ENCODE measurements around the gene MECR. TPM values are rescaled to one million over a fixed set of nuclear protein-coding genes. Genes with fewer than 3 reads are reported as not detected.

The MECR gene
- total RNA-seq, 1 experiment from 2014 or later = 42.9 TPM

- ChIA-PET POLR2A (no interaction called here), CTCF (interaction anchor here (0.8 to 2.1 kb wide), 7 partner anchors 9 to 320 kb away, joined by 3 to 25 read pairs (median 5); partner anchors contain the start of gene SRSF4), RAD21 (ENCODE audit: low non-redundant PET in 1 of 2, low total read pairs in 2 of 2, uncharacterized antibody in 2 of 2, unreplicated experiment in 2 of 2) (interaction anchor here in 1 of 2 experiments (1.5 kb wide), 1 partner anchor 316 kb away, joined by 5 read pairs; no protein-coding TSS in a partner anchor)
- H3K27me3 ChIP-seq (ENCODE audit: insufficient read depth, low read length) = no peaks in the 10 kb centered on the region
- no peaks in the 10 kb centered on the region for H3K9me2 ChIP-seq (ENCODE audit: insufficient read depth)
- intact Hi-C loops (cut with micrococcal nuclease) = loop anchor here (1.0 kb wide), 1 partner anchor 315 kb away; no protein-coding TSS in a partner anchor
- no peak overlapping the region for H2AFZ ChIP-seq (ENCODE audit: low read depth, low read length, poor library complexity, severe bottlenecking)
- no TSS peak for BruUV-seq (replicated peaks)
- peak; percentile 76 for TF ChIP-seq RAD21 (IDR thresholded peaks at IDR 0.05; ENCODE audit: low read depth)
- no peak for TF ChIP-seq SRF (IDR thresholded peaks at IDR 0.05; ENCODE audit: low read depth)
- peak; percentile 60 to 67 (median 60) for TF ChIP-seq CTCF (IDR thresholded peaks at IDR 0.05 in 2 of 3, conservative IDR thresholded peaks at IDR 0.05 in 1 of 3; ENCODE audit: borderline replicate concordance in 1 of 3, insufficient read depth in 1 of 3, low read depth in 2 of 3, low read length in 2 of 3)
- TF ChIP-seq YY1 (IDR thresholded peaks at IDR 0.05; ENCODE audit: extremely low read depth, insufficient replicate concordance, low read depth, low read length) = peak; percentile 28
- H3K36me3 ChIP-seq (ENCODE audit: control insufficient read depth in 1 of 2, insufficient read depth in 2 of 2, low read length in 2 of 2) = peaks cover 12 to 34% of the 10 kb centered on the region in 2 experiments; a peak in 3 of 4 replicates
- peak; percentile 45 for DNase-seq (ENCODE audit: low read depth, low spot score)
- ATAC-seq = peak; percentile 98
- peaks cover 6 to 11% of the 10 kb centered on the region in 2 experiments for H3K4me1 ChIP-seq (ENCODE audit: control insufficient read depth in 1 of 2, insufficient read depth in 2 of 2, low read length in 2 of 2)
- H3K9ac ChIP-seq (ENCODE audit: low read length) = no peak overlapping the region
- no peaks in the 10 kb centered on the region for H3K79me2 ChIP-seq (ENCODE audit: insufficient read depth, low read length)
- no peak overlapping the region for H3K4me3 ChIP-seq (replicated peaks in 1 of 2; ENCODE audit: low read depth in 1 of 2, low read length in 2 of 2)
- no peaks in the 10 kb centered on the region for H4K20me1 ChIP-seq (ENCODE audit: insufficient read depth)
- H3K27ac ChIP-seq (ENCODE audit: low read depth, low read length) = no peak overlapping the region
- no peaks in the 10 kb centered on the region for H3K9me3 ChIP-seq (ENCODE audit: control insufficient read depth in 1 of 2, insufficient read depth in 1 of 2, low read depth in 1 of 2, low read length in 2 of 2)
- H3K4me2 ChIP-seq (ENCODE audit: low read length) = no peak overlapping the region
Observed at GRCh38 chr1:29197590-29197924, 33.2 kb downstream of the MECR start.

GRCh38 chr1:29196863-29197589, 33.7 kb downstream of the MECR start:
- H3K9ac ChIP-seq (ENCODE audit: low read length) = no peak overlapping the region
- ATAC-seq = peak; percentile 19
- H4K20me1 ChIP-seq (ENCODE audit: insufficient read depth) = no peaks in the 10 kb centered on the region
- POLR2A ChIA-PET = no interaction called here
- peaks cover 12 to 29% of the 10 kb centered on the region in 2 experiments; a peak in 3 of 4 replicates for H3K36me3 ChIP-seq (ENCODE audit: control insufficient read depth in 1 of 2, insufficient read depth in 2 of 2, low read length in 2 of 2)
- CTCF ChIA-PET = interaction anchor here (0.8 to 2.1 kb wide), 7 partner anchors 9 to 319 kb away, joined by 3 to 25 read pairs (median 5); partner anchors contain the start of gene SRSF4
- RAD21 ChIA-PET (ENCODE audit: low non-redundant PET in 1 of 2, low total read pairs in 2 of 2, uncharacterized antibody in 2 of 2, unreplicated experiment in 2 of 2) = interaction anchor here in 1 of 2 experiments (1.5 kb wide), 1 partner anchor 315 kb away, joined by 5 read pairs; no protein-coding TSS in a partner anchor
- no peak overlapping the region for H3K4me2 ChIP-seq (ENCODE audit: low read length)
- no peaks in the 10 kb centered on the region for H3K9me2 ChIP-seq (ENCODE audit: insufficient read depth)
- no peak overlapping the region for H3K4me3 ChIP-seq (replicated peaks in 1 of 2; ENCODE audit: low read depth in 1 of 2, low read length in 2 of 2)
- intact Hi-C loops (cut with micrococcal nuclease) = loop anchor here (1.0 kb wide), 1 partner anchor 315 kb away; no protein-coding TSS in a partner anchor
- DNase-seq (ENCODE audit: low read depth, low spot score) = no peak
- BruUV-seq (replicated peaks) = no TSS peak
- H3K79me2 ChIP-seq (ENCODE audit: insufficient read depth, low read length) = no peaks in the 10 kb centered on the region
- H3K27me3 ChIP-seq (ENCODE audit: insufficient read depth, low read length) = no peaks in the 10 kb centered on the region
- H3K27ac ChIP-seq (ENCODE audit: low read depth, low read length) = no peak overlapping the region
- H2AFZ ChIP-seq (ENCODE audit: low read depth, low read length, poor library complexity, severe bottlenecking) = no peak overlapping the region
- peaks cover under 1 to 5% of the 10 kb centered on the region in 2 experiments; a peak in 3 of 4 replicates for H3K4me1 ChIP-seq (ENCODE audit: control insufficient read depth in 1 of 2, insufficient read depth in 2 of 2, low read length in 2 of 2)
- no peaks in the 10 kb centered on the region for H3K9me3 ChIP-seq (ENCODE audit: control insufficient read depth in 1 of 2, insufficient read depth in 1 of 2, low read depth in 1 of 2, low read length in 2 of 2)
- TF ChIP-seq ZBTB33 (IDR thresholded peaks at IDR 0.05; ENCODE audit: extremely low read depth, insufficient replicate concordance, low read length) = no peak
- TF ChIP-seq REST (IDR thresholded peaks at IDR 0.05; ENCODE audit: low read depth) = no peak
- no peak for TF ChIP-seq JUND (IDR thresholded peaks at IDR 0.05)
- TF ChIP-seq CEBPB (IDR thresholded peaks at IDR 0.05; ENCODE audit: low read depth) = no peak
- no peak for TF ChIP-seq ELF1 (IDR thresholded peaks at IDR 0.05; ENCODE audit: borderline replicate concordance, low read depth)
- TF ChIP-seq SIN3A (IDR thresholded peaks at IDR 0.05; ENCODE audit: low read depth) = no peak
